ENCODE results near the gene SHISAL1. TPM values are rescaled to one million over a fixed set of nuclear protein-coding genes. Genes with fewer than 3 reads are reported as not detected.

The SHISAL1 gene
- total RNA-seq, 2 donors from 2014 or later = not detected

- ATAC-seq (no peak), DNase-seq (ENCODE audit: low spot score in 2 of 2) (no peak)
- Mint-ChIP-seq H3K27ac (no peak overlapping the region), H3K9me3 (no peaks in the 10 kb centered on the region), H3K36me3 (no peaks in the 10 kb centered on the region)
These were observed 91.7 kb downstream of the SHISAL1 start for GRCh38 chr22:44220727-44221680.

- Mint-ChIP-seq H3K27ac (no peak overlapping the region), H3K36me3 (no peaks in the 10 kb centered on the region), H3K9me3 (no peaks in the 10 kb centered on the region)
- ATAC-seq = no peak
- DNase-seq (ENCODE audit: low spot score in 2 of 2) = no peak
These were observed 93.5 kb downstream of the SHISAL1 start for GRCh38 chr22:44219101-44219870.

GRCh38 chr22:44218071-44218470 lies 94.7 kb downstream of the SHISAL1 start:
- DNase-seq (ENCODE audit: low spot score in 2 of 2) = no peak
- H3K36me3 Mint-ChIP-seq = no peaks in the 10 kb centered on the region
- H3K9me3 Mint-ChIP-seq = no peaks in the 10 kb centered on the region
- no peak overlapping the region for H3K27ac Mint-ChIP-seq
- ATAC-seq = no peak

- DNase-seq (ENCODE audit: low spot score in 2 of 2) (no peak), ATAC-seq (no peak)
- Mint-ChIP-seq H3K27ac (no peak overlapping the region), H3K36me3 (no peaks in the 10 kb centered on the region), H3K9me3 (no peaks in the 10 kb centered on the region)
These were observed 95.4 kb downstream of the SHISAL1 start for GRCh38 chr22:44217346-44217745.

GRCh38 chr22:44215287-44215686 lies 97.5 kb downstream of the SHISAL1 start:
- Mint-ChIP-seq H3K27ac (no peak overlapping the region), H3K36me3 (peaks cover 0 to 7% of the 10 kb centered on the region in 2 donors), H3K9me3 (peaks cover 0 to 6% of the 10 kb centered on the region in 2 donors)
- no peak for ATAC-seq
- DNase-seq (ENCODE audit: low spot score in 2 of 2) = no peak

GRCh38 chr22:44214764-44215163 lies 98.0 kb downstream of the SHISAL1 start:
- Mint-ChIP-seq H3K9me3 (peaks cover under 1 to 11% of the 10 kb centered on the region in 2 donors), H3K36me3 (peaks cover 4 to 9% of the 10 kb centered on the region in 2 donors), H3K27ac (no peak overlapping the region)
- ATAC-seq = no peak
- no peak for DNase-seq (ENCODE audit: low spot score in 2 of 2)

GRCh38 chr22:44214187-44214586 lies 98.6 kb downstream of the SHISAL1 start:
- Mint-ChIP-seq H3K9me3 (peaks cover 4 to 15% of the 10 kb centered on the region in 2 donors), H3K36me3 (peaks cover 9 to 13% of the 10 kb centered on the region in 2 donors), H3K27ac (no peak overlapping the region)
- no peak for DNase-seq (ENCODE audit: low spot score in 2 of 2)
- ATAC-seq = no peak

- no peak for ATAC-seq
- no peak for DNase-seq (ENCODE audit: low spot score in 2 of 2)
- Mint-ChIP-seq H3K36me3 (peaks cover 9 to 13% of the 10 kb centered on the region in 2 donors), H3K27ac (no peak overlapping the region), H3K9me3 (peaks cover 8 to 15% of the 10 kb centered on the region in 2 donors)
These were observed 99.2 kb downstream of the SHISAL1 start for GRCh38 chr22:44213489-44214043.

GRCh38 chr22:44212936-44213335 lies 99.8 kb downstream of the SHISAL1 start:
- no peak overlapping the region for H3K27ac Mint-ChIP-seq
- DNase-seq (ENCODE audit: low spot score in 2 of 2) (no peak), ATAC-seq (peak in 1 of 2 donors; percentile 49)
- peaks cover 8 to 18% of the 10 kb centered on the region in 2 donors for H3K9me3 Mint-ChIP-seq
- peaks cover 9 to 19% of the 10 kb centered on the region in 2 donors for H3K36me3 Mint-ChIP-seq

GRCh38 chr22:44211946-44212930 lies 100.5 kb downstream of the SHISAL1 start:
- peaks cover 9 to 21% of the 10 kb centered on the region in 2 donors for H3K36me3 Mint-ChIP-seq
- no peak for DNase-seq (ENCODE audit: low spot score in 2 of 2)
- no peak overlapping the region for H3K27ac Mint-ChIP-seq
- H3K9me3 Mint-ChIP-seq = peaks cover 8 to 19% of the 10 kb centered on the region in 2 donors
- no peak for ATAC-seq

- no peak for ATAC-seq
- H3K36me3 Mint-ChIP-seq = peaks cover 9 to 21% of the 10 kb centered on the region in 2 donors
These were observed 101.3 kb downstream of the SHISAL1 start for GRCh38 chr22:44211256-44211945.

GRCh38 chr22:44210722-44211121 lies 102.0 kb downstream of the SHISAL1 start:
- DNase-seq (ENCODE audit: low spot score in 2 of 2) = no peak
- ATAC-seq = no peak
- no peak overlapping the region for H3K27ac Mint-ChIP-seq
- H3K9me3 Mint-ChIP-seq = peaks cover 8 to 19% of the 10 kb centered on the region in 2 donors
- H3K36me3 Mint-ChIP-seq = peaks cover 9 to 21% of the 10 kb centered on the region in 2 donors

More at GRCh38 chr22:44211256-44211945, 101.3 kb downstream of the SHISAL1 start:
- Mint-ChIP-seq H3K9me3 (peaks cover 8 to 19% of the 10 kb centered on the region in 2 donors), H3K27ac (no peak overlapping the region)
- DNase-seq (ENCODE audit: low spot score in 2 of 2) = no peak

- Mint-ChIP-seq H3K9me3 (peaks cover 8 to 19% of the 10 kb centered on the region in 2 donors), H3K36me3 (peaks cover 9 to 21% of the 10 kb centered on the region in 2 donors), H3K27ac (no peak overlapping the region)
- ATAC-seq (no peak), DNase-seq (ENCODE audit: low spot score in 2 of 2) (no peak)
These were observed 103.4 kb downstream of the SHISAL1 start for GRCh38 chr22:44209343-44209742.

GRCh38 chr22:44207981-44208317 lies 104.8 kb downstream of the SHISAL1 start:
- ATAC-seq (no peak), DNase-seq (ENCODE audit: low spot score in 2 of 2) (no peak)
- H3K36me3 Mint-ChIP-seq = peaks cover 9 to 21% of the 10 kb centered on the region in 2 donors
- peaks cover 8 to 19% of the 10 kb centered on the region in 2 donors for H3K9me3 Mint-ChIP-seq
- peak overlapping the region in 1 of 2 donors; percentile 35 for H3K27ac Mint-ChIP-seq

All from activated naive CD4-positive, alpha-beta T cell treated with anti-CD3 and anti-CD28 coated beads, Interleukin-2, amount 50 U/mL, for 72 hours (primary cell).